NCI-H345 treated with DMSO at 0.1 percent for 48 hours (cell line): ENCODE results near the gene ABCB9.

ENCODE experiments used
- DNase-seq: peaks from one replicate; lab custom pipeline; 2025; ENCODE audit not compliant: unreplicated experiment; lab: John Stamatoyannopoulos, UW

Gene ABCB9

DNA sequence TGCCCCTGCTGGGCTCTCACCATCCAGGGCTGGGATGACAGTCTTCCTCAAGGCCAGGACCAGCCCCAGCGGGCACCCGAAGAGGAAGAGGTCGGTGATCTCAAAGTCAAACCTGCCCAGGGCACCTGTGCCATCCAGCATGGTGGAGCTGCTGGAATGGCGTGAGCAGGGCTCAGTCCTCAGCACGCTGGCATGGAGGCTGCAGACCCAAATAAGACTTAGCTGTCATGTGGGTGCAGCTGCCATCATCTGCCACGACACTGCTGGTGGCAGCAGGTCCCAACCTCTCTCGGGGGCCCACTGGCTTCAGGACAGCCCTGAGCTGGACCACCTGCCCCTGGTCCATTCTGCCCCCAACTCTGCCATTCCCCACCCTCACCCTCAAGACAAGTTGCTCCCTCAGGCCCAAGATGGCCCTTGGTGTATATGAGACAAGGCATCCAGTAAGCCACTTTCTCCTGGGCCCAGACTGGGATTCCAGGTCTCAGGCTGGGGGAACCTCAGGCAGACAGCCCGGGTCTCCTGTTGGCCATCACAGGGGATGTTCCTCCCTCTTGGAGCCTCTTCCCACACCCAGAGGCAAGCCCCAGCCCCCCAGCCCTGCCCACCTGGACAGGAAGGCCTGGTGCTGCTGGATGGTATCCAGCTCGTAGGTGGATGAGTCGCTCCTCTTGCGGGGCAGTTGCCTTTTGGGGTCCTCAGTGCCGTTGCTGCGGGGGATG, 28.7 kb upstream of the ABCB9 start:
- no peak for DNase-seq

DNA sequence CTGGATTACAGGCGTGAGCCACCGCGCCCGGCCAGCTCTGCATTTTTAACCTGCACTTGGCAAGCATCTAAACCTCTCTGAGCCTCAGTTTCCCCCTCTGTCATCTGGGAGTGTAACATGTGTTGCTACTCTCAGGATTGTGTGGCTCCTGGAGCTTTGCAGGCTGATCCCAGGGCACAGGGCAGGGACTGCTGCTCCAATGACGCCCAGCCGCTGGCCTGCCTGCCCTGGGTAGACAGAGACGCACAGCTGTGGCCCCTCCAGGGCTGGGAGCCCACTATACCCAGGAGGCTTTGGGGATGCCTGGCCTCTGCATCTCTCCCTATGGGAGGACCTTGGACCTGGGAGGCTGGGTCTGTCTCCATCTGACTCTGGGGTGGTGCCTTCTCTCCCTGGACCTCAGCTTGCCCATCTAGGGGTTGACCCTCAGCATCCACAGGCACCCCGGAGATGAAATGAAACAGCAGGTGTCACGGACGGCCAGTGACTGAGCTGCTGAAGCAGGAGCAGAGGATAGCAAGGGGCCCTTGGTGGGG, 27.9 kb upstream of the ABCB9 start:
- no peak for DNase-seq

DNA sequence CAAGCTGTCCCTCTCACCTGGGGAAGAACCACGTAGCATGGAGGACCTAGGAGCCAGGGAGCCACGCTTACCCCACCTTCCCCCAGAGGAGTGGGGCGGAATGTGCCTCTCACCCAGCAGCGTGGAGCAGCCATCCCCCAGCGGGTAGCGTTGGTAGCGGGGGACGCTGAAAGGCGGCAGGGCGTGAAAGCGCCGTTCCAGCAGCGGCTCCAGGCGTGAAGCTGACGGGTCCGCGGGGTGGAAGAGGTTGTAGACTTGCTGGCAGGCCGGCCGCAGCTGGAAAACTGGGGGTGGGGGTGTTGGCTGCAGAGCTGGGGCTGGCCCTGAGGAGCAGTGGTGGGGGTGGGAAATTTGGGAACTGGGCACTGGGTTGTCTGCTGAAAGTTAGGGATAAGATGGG, 26.1 kb upstream of the ABCB9 start:
- no peak for DNase-seq

DNA sequence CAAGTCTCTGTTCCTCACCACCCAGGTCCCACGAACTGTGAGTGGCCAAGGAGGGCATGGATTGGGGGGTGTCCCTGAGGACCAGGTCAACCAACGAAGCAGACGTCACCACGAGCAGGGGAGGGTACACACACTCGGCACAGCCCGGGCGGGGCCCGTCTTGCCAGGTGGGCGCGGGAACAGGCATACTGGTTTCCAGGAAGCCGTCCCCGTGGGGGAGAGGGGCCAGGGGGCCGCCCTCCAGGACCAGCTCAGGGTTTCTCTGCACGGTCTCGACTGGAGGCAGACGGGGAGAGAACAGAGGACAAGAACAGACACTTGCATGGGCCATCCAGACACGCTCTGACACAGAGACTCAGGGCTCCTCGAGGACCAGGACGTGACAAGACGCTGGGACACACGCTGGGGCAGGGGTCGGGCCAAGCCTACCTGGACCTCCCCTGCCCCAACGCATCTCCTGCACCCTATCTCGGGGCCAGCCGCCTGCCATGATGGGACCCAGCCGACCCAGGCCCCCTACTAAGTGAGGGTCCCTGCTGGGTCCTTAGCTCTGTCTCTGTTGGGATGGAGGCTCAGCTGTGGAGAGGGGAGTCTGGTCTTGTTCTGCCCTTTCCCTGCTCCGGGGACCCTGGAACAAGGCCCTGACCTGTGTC, 25.5 kb upstream of the ABCB9 start:
- DNase-seq, result no peak

DNA sequence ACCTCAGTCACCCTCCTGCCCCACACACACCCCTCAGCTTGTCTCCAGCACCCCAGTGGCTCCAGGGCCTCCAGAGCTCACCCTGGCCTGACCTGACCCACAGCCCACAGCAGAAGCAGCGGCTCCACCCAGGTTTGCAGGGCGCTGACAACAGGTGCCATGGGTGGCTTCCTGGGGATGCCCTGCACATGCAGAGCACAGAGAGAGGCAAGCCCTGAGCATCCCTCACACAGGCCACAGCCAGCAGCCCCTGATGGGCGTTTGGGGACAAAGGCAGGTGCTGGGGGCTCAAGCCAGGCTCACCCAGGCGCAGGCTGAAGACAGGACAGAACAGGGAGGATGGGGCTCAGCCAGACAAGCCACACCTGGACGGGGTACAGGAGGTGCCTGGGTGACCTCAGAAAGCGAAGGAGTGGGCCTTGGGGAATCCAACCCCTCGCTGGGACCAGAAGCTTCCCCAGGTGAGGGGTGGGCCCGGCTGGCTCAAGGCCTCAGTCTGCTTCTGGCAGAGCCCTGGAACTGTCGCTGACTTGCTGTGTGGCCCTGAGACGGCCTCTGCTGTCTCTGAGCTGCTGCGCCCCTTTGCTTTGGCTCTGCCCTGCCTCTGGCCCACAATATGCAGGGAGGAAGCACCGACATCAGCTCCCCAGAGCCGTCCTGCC, 24.8 kb upstream of the ABCB9 start:
- DNase-seq, result no peak

DNA sequence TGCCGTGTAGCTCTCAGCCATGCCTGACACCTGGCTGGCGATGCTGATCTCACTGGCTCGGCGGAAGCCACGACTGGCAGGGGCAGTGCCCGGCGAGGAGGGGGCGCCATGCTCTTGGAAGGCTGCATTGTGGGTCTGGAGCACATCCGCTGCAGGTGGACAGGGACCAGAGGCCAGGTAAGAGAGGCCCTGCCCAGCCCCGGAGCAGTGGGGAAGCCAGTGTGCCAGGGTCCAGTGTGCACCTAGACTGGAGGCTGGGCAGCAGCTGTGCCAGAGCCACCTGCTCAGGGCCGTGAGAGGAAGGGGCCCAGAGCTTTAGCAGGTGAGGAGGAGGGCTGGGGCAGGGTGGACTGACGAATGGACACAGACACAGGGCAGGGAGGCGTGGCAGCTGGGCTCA, 24.3 kb upstream of the ABCB9 start:
- DNase-seq, result no peak

DNA sequence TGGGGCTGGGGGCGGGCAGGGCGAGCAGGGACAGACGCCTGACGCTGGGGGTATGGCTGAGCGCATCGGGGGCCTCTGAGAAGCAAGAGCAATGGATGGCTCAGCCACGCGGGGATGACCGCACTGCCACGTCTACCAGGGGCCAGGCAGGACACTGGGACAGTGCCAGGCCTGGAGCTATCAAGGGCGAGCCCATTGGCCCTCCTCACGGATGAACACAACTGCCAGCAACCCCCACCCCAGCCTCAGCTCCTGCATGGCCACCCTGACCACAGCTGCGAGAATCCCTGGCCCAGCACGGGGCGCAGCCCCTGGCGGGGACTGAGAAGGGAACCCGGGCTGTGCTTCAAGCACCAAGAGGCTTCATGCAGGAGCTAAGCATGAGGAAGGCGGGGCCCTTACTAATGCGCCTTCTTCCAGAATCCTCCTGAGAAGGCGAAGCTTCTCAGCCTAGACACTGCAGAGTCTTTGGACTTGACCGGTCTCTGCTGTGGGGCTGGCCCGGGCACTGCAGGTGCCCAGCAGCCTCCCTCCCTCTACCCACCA, 23.7 kb upstream of the ABCB9 start:
- no peak for DNase-seq

DNA sequence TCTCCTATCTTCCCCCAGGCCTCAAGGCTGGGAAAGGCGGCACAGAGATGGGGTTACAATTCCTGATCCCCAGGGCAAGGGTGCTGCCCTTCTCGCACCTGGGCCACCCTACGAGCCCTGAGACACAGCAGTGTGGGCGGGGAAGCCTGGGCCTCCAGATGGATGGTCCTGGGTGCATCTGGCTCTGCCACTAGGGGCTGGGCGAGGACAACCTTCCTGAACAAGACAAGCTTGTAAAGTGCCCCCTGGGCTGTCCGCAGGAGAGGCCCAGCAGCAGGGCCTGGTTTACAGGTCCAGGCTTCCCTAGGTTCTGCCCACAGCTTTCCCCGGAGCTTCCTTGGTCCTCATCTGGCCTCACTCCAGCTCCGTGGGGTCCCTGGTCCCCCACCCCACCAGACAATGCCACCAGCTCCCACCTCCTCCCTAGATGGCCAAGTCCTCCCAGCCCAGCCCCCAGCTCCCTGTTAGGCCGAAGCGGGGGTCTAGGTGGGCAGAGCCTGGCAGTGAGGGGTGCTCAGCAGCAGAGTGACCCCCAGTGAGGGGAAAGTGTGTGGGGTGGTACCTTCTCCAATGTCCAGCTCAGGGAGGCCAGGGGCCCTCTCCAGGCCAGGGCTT, 23.1 kb upstream of the ABCB9 start:
- no peak for DNase-seq

DNA sequence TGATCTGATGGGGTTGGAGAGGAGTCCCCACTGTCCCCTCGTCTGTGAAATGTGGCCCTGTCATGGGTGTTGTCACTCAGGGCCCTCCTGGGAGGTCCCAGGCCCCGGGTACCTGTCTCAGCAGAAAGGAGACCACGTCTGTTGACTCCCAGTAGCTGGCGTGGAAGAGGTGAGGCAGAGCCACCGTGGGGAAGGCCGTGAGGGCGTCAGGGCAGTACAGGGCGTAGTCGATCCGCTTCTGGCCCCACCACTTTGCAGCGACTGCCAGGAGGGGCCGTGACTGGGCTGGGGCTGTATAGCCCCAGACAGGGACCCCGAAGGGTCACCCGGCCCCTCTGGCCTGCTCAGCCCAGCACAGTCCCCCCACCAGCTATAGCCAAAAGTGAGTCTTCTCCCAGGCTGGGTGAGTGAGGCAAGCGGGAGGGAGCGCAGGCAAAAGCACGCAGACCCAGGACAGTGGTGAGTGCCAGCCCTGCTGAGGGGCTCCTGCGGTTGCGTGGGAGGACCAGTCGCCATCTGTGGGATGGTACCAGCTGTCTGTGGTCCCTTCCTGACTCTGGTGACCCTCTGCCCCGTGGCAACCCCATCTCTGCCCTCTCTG, 22.4 kb upstream of the ABCB9 start:
- no peak for DNase-seq

DNA sequence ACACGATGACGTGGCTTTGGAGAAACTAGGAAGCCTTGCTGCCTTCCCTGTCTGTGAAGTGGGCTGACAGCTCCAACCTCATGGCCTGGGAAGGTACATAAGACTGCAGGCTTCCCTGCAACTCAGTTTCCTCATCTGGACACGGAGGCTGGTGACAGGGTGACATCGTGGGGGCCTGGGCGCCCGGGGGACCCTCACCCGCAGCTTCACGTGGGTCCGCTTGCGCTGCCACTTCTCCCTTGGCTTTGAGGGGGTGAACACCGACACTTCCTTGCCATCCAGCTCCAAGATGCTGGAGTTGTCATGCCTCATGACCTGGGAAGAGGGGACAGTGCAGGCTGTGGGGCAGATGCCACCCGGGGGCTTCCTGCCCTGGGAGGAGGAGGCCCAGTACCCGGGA, 21.8 kb upstream of the ABCB9 start:
- no peak for DNase-seq

DNA sequence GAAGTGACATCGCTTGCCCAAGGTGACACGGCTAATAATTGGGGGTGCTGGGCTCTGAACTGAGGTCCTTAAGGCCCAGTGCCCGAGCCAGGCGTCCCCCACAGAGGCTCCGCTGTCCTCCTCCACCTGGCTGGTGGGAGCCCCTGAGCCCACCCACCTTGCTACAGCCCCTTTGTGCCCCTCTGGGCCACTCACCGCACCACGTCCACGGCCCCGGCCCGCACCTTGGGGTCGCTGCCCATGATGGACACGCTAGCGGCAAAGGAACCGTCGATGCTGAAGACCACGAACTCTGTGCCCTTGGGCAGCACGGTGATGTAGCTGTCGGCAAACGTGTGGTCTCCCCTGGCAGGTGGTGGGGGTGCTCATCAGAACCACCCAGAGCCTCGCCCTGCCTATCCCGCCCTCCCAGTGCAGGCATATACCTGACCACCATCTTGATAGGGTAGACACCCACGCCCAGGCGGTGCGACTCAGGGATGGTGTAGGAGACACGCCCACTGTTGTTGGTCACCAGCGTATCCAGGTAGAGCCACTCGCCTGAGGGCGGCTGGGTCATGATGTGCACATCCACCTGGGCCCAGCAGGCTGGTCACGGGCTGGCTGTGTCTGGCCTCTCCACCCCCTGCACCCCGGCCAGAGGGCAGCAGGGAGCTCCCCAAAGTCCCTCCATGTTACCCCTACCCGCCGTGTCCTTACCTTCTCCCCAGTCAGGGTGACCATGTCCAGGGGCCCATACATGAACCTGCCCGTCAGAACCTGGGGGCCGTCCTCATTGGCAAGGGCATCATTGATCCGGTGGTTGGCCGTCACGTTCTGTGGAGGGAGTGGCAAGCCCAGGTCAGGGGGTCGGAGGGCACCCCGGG, 21.1 kb upstream of the ABCB9 start:
- DNase-seq, result no peak

DNA sequence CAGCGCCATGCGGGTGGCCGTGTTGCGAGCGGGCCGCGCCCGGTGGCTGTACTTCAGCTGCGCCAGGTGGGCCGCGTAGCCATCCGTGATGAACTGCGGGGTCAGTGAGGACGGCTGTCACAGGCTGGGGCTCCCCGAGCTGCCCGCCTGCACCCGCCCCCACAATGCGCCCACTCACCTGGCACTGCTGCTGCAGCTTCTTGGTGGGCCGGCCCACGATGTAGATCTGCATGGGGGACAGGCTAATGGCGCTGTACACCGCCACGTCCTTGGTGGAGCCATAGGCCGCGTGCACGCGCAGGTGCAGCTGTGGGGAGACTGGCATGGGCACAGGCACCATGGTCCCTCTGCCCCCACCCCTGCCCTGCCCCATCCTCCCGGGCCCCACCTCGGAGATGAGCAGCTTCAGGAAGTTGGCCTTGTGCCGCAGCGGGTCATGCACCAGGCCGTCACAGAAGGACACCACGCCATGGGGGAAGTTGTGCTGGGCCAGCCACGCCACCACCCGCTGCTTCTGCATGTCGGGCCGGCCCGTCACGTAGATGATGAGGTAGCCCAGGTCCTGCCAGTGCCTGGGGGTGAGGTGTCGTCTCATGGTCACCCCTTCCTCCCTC, 20.1 kb upstream of the ABCB9 start:
- no peak for DNase-seq

DNA sequence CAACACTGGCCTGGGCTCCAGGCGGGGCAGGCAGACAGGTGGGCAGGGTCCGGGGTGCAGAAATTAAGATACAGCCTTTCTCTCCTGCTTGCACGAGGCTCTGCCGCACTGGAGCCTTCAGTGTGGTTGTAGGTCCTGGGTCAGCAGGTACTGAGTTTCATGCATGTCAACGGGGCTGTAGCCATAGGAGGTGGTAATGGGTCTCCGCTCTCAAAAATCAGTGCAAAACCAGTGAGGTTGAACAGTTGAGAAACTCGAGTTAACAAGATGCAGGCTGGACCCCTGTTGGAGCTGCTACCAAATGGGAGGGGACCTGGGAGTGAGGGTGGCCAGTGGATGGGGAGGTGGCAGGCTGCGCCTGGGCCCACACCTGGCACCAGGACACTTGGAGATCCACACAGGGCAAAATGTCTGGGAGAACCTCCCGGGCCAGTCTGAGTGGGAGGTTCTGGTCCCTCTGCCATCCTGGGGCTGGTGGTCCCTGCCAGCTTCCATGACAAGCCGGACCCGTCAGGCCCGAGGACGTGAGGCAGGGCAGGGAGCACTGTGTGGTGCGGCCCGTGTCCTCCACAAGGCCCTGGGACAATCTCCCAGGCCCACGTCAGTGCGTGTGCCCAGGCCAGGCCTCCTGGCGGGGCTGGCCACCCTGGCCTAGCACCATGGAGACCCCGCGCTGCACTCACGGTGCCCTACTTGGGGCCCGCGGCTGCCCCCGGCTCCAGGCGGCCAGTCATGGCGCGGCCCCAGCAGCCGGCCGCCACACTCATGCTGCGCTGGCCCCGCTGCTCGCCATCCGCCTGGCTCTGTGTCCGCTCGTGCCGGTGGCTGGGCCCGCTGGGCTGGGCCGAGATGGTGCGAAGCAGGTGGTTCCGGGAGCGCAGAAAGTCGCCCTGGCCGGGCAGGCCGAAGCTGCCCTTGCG, 19.3 kb upstream of the ABCB9 start:
- no peak for DNase-seq

DNA sequence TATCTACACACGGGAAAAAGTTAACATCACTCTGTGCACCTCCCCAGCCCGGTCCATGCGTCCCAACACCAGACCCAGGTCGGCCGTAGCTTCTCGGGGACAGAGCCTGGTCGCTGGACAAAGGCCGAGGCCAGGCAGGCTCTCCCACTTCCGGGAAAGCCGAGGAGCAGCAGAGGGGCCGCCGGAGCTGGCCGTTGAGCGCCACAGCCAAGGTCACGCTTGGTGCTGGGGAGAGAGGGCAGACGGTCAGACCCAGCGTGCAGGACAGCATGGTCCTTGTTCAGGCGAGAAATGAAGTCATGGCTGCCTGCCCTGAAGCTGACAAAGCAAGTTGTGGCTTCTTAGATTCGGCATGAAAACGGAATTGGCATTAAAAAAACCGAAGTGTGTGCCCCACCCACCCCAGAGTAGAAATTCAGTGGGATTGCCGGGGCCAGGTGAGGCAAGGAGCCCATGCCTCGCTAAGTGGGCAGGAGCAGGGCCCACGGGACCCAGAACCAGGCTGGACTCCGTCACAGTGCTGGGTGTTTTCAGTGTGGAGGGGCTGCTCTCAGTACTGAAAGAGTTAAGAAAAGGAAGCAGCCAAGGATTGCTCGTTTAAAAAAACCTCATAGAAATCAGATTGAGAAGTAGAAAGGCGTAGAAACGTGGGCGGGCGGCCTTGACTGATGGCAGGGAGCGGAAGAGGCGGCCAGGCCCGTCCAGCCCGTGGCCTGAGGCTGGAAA, 18.5 kb upstream of the ABCB9 start:
- no peak for DNase-seq

DNA sequence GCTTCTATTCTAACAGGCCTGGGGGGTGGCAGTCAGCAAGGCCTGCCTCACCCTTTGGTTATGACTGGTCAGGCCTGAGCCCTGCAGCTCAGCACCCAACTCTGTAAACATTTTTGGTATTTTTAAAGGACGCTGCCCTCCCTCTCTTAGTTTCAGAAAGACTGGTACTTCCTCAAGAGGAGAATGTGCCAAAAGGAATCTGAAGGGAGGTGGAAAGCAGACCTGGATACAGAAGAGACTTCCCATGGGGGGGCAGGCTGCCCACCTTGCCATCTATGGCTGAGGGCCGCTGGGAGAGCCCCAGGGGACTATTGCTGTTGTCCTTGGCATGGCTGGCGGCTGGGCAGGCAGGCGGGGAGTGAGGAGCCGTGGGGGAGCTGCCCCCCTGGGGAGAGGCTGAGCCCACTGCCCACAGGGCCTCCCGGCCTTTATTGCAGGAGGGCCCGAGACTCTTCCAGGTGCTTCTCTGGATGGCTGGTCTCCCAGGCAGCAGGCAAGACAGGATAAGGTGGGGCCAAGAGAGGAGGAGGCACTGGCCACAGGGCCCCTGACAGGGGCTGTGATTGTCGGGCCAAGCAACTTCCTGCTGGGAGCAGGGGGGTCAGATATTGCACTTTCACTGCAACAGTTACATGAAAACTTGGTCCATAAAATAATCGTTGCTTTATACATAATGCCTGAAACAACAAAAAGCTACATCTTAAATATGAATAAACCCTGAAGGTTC, 17.7 kb upstream of the ABCB9 start:
- no peak for DNase-seq

DNA sequence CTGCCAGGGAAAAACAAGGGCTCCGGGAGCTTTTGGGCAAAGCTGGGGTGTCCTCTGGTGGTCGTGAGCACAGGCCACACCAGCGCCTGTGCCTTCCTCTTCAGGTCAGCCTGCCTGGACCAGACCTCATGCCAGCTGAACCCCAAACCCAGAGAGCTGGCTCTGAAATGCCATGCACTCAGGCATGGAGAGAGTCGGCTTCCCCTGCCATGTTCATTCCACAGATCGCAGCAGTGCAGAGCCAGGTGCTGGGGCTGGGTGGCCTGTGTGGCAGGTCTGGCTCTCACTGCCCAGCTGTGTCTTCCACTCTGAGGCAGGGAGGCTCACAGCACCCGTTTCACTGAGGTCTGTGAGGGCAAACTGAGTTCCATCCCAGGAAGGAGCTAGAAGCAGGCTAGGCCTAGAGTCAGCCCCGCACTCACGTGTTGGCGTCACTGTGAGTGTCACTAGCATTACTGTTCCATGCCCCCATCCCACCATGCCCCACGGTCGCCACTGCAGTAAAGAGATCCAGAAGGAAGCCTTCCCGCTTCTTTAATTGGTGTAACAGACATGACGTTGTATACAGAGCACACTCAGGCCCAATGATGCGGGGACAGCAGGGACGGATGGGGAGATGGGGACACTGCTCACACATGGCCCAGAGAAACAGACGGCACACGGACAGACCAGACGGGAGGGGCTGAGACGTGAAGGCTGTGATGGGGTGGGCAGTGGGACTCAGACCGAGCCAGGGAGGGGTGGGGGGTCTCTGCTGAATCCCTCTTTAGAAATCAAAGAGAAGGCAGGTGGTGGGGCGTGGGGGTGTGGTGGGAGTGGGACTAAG, 16.9 kb upstream of the ABCB9 start:
- DNase-seq, result no peak

DNA sequence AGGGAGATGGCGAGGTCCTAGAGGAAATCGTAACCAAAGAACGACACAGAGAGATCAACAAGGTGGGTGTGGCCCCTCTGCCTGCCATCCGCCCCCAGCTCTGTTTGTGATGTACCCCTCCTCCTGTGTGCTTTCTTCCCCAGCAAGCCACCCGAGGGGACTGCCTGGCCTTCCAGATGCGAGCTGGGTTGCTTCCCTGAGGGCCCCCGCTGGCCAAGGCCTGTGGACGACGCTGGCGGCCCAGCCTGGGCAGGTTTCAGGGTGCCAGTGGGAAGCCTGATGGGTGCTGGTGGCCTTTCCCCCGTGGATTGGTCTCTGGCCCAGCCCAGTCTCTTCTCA, 16.2 kb upstream of the ABCB9 start:
- no peak for DNase-seq
